H9 (cell line): ENCODE measurements around the gene MOB3B. TPM values are rescaled to one million over a fixed set of nuclear protein-coding genes. Genes with fewer than 3 reads are reported as not detected.

ENCODE experiments used
- DNase-seq: peaks from one replicate; pipeline ENCODE4 v3.0.0-alpha.2; 2017
- H2AFZ ChIP-seq: one replicate; pipeline ENCODE4 v1.6.1; 2013; ENCODE audit warnings: mild to moderate bottlenecking, low read length, control low read depth, moderate library complexity
- H2AK5ac ChIP-seq: 2 replicates; pipeline ENCODE4 v1.6.1; 2013; ENCODE audit warnings: low read length, control low read depth, mixed read lengths; ENCODE audit not compliant: insufficient read length
- H2BK120ac ChIP-seq: one replicate; pipeline ENCODE4 v1.6.1; 2013; ENCODE audit warnings: low read depth, mild to moderate bottlenecking, low read length, control low read depth, inconsistent platforms; ENCODE audit not compliant: poor library complexity, severe bottlenecking
- H2BK12ac ChIP-seq: 2 replicates; pipeline ENCODE4 v1.6.1; 2013; ENCODE audit warnings: low read length, control low read depth, mixed read lengths, low read depth; ENCODE audit not compliant: insufficient read length
- H2BK15ac ChIP-seq: 2 replicates; pipeline ENCODE4 v1.6.1; 2013; ENCODE audit warnings: low read depth, low read length, control low read depth
- H2BK20ac ChIP-seq: one replicate; pipeline ENCODE4 v1.6.1; 2013; ENCODE audit warnings: low read depth, mild to moderate bottlenecking, low read length, control low read depth, inconsistent platforms; ENCODE audit not compliant: poor library complexity, severe bottlenecking
- H2BK5ac ChIP-seq: 2 replicates; pipeline ENCODE4 v1.6.1; 2013; ENCODE audit warnings: low read length, control low read depth, mixed read lengths; ENCODE audit not compliant: insufficient read length
- H3K14ac ChIP-seq: 2 replicates; pipeline ENCODE4 v1.6.1; 2013; ENCODE audit warnings: low read length, control low read depth; ENCODE audit not compliant: insufficient read depth
- H3K18ac ChIP-seq: 2 replicates; pipeline ENCODE4 v1.6.1; 2013; ENCODE audit warnings: low read depth, mild to moderate bottlenecking, mixed read lengths, low read length, control low read depth; ENCODE audit not compliant: insufficient read length
- H3K23ac ChIP-seq: 2 replicates; pipeline ENCODE4 v1.6.1; 2013; ENCODE audit warnings: low read length, control low read depth, mixed read lengths, low read depth; ENCODE audit not compliant: insufficient read length
- H3K23me2 ChIP-seq: 2 replicates; pipeline ENCODE4 v1.6.1; 2013; ENCODE audit warnings: low read depth, mild to moderate bottlenecking, mixed read lengths, low read length, control low read depth; ENCODE audit not compliant: insufficient read length, poor library complexity, severe bottlenecking
- H3K27ac ChIP-seq: 2 replicates; pipeline ENCODE4 v1.5.1; 2013; ENCODE audit warnings: low read length, control low read depth, mixed read lengths, low read depth; ENCODE audit not compliant: insufficient read length
- H3K27me3 ChIP-seq: 2 replicates; pipeline ENCODE4 v1.6.1; 2013; ENCODE audit warnings: low read length, control low read depth, inconsistent platforms; ENCODE audit not compliant: insufficient read depth
- H3K4ac ChIP-seq: 2 replicates; pipeline ENCODE4 v1.6.1; 2013; ENCODE audit warnings: low read depth, mild to moderate bottlenecking, control low read depth, inconsistent platforms, low read length, moderate library complexity
- H3K4me1 ChIP-seq: 2 replicates; pipeline ENCODE4 v1.6.1; 2013; ENCODE audit warnings: low read length, control low read depth, inconsistent platforms; ENCODE audit not compliant: insufficient read depth
- H3K4me2 ChIP-seq: 2 replicates; pipeline ENCODE4 v1.6.1; 2013; ENCODE audit warnings: low read length, control low read depth, mixed read lengths; ENCODE audit not compliant: insufficient read length, insufficient read depth
- H3K56ac ChIP-seq: 2 replicates; pipeline ENCODE4 v1.6.1; 2013; ENCODE audit warnings: low read depth, mild to moderate bottlenecking, mixed read lengths, low read length, control low read depth; ENCODE audit not compliant: insufficient read length
- H3K79me1 ChIP-seq: 2 replicates; pipeline ENCODE4 v1.6.1; 2013; ENCODE audit warnings: low read depth, mild to moderate bottlenecking, moderate library complexity, low read length, control low read depth, inconsistent platforms; ENCODE audit not compliant: insufficient read depth, poor library complexity, severe bottlenecking
- H3K79me2 ChIP-seq: 2 replicates; pipeline ENCODE4 v1.6.1; 2013; ENCODE audit warnings: low read length, control low read depth, inconsistent platforms; ENCODE audit not compliant: insufficient read depth
- H3K9ac ChIP-seq: 2 replicates; pipeline ENCODE4 v1.6.1; 2013; ENCODE audit warnings: low read length, control low read depth, mixed read lengths; ENCODE audit not compliant: insufficient read length; ENCODE audit errors: extremely low read depth
- H3K9me3 ChIP-seq: one replicate; pipeline ENCODE4 v1.6.1; 2013; ENCODE audit warnings: low read depth, low read length, inconsistent platforms; ENCODE audit not compliant: control insufficient read depth
- H3T11ph ChIP-seq: one replicate; pipeline ENCODE4 v1.6.1; 2013; ENCODE audit warnings: mild to moderate bottlenecking, low read length, control low read depth, inconsistent platforms
- H4K20me1 ChIP-seq: one replicate; pipeline ENCODE4 v1.6.1; 2013; ENCODE audit not compliant: control insufficient read depth, insufficient read length, insufficient read depth
- H4K5ac ChIP-seq: 2 replicates; pipeline ENCODE4 v1.6.1; 2013; ENCODE audit warnings: low read depth, mild to moderate bottlenecking, mixed read lengths, low read length, control low read depth; ENCODE audit not compliant: insufficient read length
- H4K8ac ChIP-seq: replicated peaks from 2 replicates; pipeline ENCODE4 v1.6.1; 2013; ENCODE audit warnings: low read length, control low read depth, mixed read lengths, low read depth; ENCODE audit not compliant: insufficient read length
- H4K91ac ChIP-seq: 2 replicates; pipeline ENCODE4 v1.6.1; 2013; ENCODE audit warnings: low read depth, mild to moderate bottlenecking, moderate library complexity, mixed read lengths, low read length, control low read depth; ENCODE audit not compliant: insufficient read length
- H3K27ac Mint-ChIP-seq, 3 experiments: 2 replicates in 2 of 3; 3 replicates in 1 of 3; pipeline ENCODE4 v1.8.0; 2020 to 2021; ENCODE audit warnings: mixed read lengths in 3 of 3, mild to moderate bottlenecking in 1 of 3, moderate library complexity in 1 of 3
- H3K27me3 Mint-ChIP-seq: 2 replicates; pipeline ENCODE4 v1.8.0; 2021; ENCODE audit warnings: low read depth, mild to moderate bottlenecking, moderate library complexity, mixed read lengths
- H3K36me3 Mint-ChIP-seq, 3 experiments: 2 replicates in 2 of 3; 3 replicates in 1 of 3; pipeline ENCODE4 v1.8.0; 2020 to 2021; ENCODE audit warnings: low read depth in 3 of 3, mixed read lengths in 3 of 3; ENCODE audit not compliant: insufficient read depth in 1 of 3
- H3K4me1 Mint-ChIP-seq, 2 experiments: 2 replicates each; pipeline ENCODE4 v1.8.0; 2020; ENCODE audit warnings: mixed read lengths in 2 of 2
- H3K4me3 Mint-ChIP-seq, 2 experiments: 2 replicates in 1 of 2; 3 replicates in 1 of 2; pipeline ENCODE4 v1.8.0; 2020 to 2021; ENCODE audit warnings: mild to moderate bottlenecking in 2 of 2, mixed read lengths in 2 of 2, moderate library complexity in 1 of 2
- H3K9me3 Mint-ChIP-seq, 2 experiments: 2 replicates in 1 of 2; 3 replicates in 1 of 2; pipeline ENCODE4 v1.8.0; 2020; ENCODE audit warnings: mild to moderate bottlenecking in 2 of 2, mixed read lengths in 2 of 2, moderate library complexity in 1 of 2
- WGBS: extraction: QIAGEN DNeasy Blood & Tissue Kit; methylation state at CpG from one replicate; pipeline ENCODE4 v1.1.7; 2013; ENCODE audit warnings: missing lambda C conversion rate, low lambda C conversion rate, mixed read lengths; ENCODE audit not compliant: insufficient read length; ENCODE audit errors: extremely low coverage; 5-methylcytosine and 5-hydroxymethylcytosine counted together
- total RNA-seq: library from RNA; stranded (reverse); gene quantifications from 2 replicates; pipeline ENCODE4 v1.2.1, GENCODE V29; 2021
- TF ChIP-seq, protein P1 (sequence below): fragments of 200-600 bp; sonication (generic); conservative IDR thresholded peaks from 3 replicates; pipeline ENCODE4 v1.8.0; 2021; ENCODE audit warnings: antibody characterized with exemption, mild to moderate bottlenecking

Gene MOB3B
- total RNA-seq, 1 experiment from 2014 or later: 9.8 TPM

GRCh38 chr9:27474305-27474704 lies 55.3 kb downstream of the MOB3B start:
- Histone ChIP-seq H3K56ac (no peak overlapping the region), H3K4me1 (peaks cover 7% of the 10 kb centered on the region), H4K5ac (no peak overlapping the region), H4K20me1 (no peaks in the 10 kb centered on the region), H2BK15ac (no peak overlapping the region), H3K79me1 (no peaks in the 10 kb centered on the region), H2AK5ac (no peak overlapping the region), H3K9me3 (peaks cover 7% of the 10 kb centered on the region), H3K27ac (no peak overlapping the region), H3K14ac (no peak overlapping the region), H3K27me3 (no peaks in the 10 kb centered on the region), H4K8ac (no peak overlapping the region), H3K4me2 (no peak overlapping the region), H2BK12ac (no peak overlapping the region), H3T11ph (no peak overlapping the region), H3K4ac (no peak overlapping the region), H2BK120ac (no peak overlapping the region), H3K18ac (no peak overlapping the region), H2BK20ac (no peak overlapping the region), H3K23me2 (no peaks in the 10 kb centered on the region), H2AFZ (no peak overlapping the region), H2BK5ac (no peak overlapping the region), H3K23ac (no peak overlapping the region), H3K79me2 (peaks cover 2% of the 10 kb centered on the region; the same call in 1 of the 2 replicates), H3K9ac (no peak overlapping the region), H4K91ac (no peak overlapping the region)
- H3K4me3 Mint-ChIP-seq: no peak overlapping the region
- peaks cover 16 to 17% of the 10 kb centered on the region in 2 experiments for H3K9me3 Mint-ChIP-seq
- no CpG with 5 or more reads among the region's 1 CpG for WGBS
- TF ChIP-seq, protein P1, sequence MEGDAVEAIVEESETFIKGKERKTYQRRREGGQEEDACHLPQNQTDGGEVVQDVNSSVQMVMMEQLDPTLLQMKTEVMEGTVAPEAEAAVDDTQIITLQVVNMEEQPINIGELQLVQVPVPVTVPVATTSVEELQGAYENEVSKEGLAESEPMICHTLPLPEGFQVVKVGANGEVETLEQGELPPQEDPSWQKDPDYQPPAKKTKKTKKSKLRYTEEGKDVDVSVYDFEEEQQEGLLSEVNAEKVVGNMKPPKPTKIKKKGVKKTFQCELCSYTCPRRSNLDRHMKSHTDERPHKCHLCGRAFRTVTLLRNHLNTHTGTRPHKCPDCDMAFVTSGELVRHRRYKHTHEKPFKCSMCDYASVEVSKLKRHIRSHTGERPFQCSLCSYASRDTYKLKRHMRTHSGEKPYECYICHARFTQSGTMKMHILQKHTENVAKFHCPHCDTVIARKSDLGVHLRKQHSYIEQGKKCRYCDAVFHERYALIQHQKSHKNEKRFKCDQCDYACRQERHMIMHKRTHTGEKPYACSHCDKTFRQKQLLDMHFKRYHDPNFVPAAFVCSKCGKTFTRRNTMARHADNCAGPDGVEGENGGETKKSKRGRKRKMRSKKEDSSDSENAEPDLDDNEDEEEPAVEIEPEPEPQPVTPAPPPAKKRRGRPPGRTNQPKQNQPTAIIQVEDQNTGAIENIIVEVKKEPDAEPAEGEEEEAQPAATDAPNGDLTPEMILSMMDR: no peak
- H3K27me3 Mint-ChIP-seq: peaks cover 2% of the 10 kb centered on the region; the same call in 1 of the 2 replicates
- H3K27ac Mint-ChIP-seq: no peak overlapping the region
- no peak for DNase-seq
- H3K4me1 Mint-ChIP-seq: peaks cover 34 to 43% of the 10 kb centered on the region in 2 experiments
- peaks cover 13 to 20% (median 16%) of the 10 kb centered on the region in 3 experiments for H3K36me3 Mint-ChIP-seq
